ENCODE results near the gene CMTM5.

CMTM5 gene

DNA sequence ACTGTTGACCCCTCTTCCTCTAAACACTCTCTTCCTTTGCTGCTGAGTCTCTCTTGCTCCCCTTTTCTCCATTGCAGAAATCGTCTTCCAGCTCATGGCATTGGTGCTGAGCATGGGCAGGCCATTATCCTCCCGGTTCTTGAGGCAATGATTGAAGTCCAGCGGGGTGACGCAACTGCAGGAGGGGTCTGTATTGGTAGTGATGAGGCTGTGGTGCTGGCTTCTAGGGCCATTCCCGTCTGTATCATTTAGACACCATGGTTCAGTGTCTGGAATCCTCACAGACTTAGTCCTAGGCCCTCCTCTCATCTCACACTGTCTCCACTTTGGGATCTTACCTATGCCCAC lies 23.4 kb upstream of the CMTM5 start:
- TF ChIP-seq, protein P1, sequence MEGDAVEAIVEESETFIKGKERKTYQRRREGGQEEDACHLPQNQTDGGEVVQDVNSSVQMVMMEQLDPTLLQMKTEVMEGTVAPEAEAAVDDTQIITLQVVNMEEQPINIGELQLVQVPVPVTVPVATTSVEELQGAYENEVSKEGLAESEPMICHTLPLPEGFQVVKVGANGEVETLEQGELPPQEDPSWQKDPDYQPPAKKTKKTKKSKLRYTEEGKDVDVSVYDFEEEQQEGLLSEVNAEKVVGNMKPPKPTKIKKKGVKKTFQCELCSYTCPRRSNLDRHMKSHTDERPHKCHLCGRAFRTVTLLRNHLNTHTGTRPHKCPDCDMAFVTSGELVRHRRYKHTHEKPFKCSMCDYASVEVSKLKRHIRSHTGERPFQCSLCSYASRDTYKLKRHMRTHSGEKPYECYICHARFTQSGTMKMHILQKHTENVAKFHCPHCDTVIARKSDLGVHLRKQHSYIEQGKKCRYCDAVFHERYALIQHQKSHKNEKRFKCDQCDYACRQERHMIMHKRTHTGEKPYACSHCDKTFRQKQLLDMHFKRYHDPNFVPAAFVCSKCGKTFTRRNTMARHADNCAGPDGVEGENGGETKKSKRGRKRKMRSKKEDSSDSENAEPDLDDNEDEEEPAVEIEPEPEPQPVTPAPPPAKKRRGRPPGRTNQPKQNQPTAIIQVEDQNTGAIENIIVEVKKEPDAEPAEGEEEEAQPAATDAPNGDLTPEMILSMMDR (conservative IDR thresholded peaks at IDR 0.05; ENCODE audit: low read length) = no peak
- TF ChIP-seq EZH2phosphoT487 (IDR thresholded peaks at IDR 0.05; ENCODE audit: borderline replicate concordance) = no peak
- Histone ChIP-seq H3K4me2 (ENCODE audit: low read depth, low read length, poor library complexity, severe bottlenecking) (peak overlapping the region; percentile 71), H3K36me3 (ENCODE audit: insufficient read depth, low read length) (no peaks in the 10 kb centered on the region), H3F3A (ENCODE audit: low read depth) (no peaks in the 10 kb centered on the region), H3K4me3 (ENCODE audit: low read length, poor library complexity, severe bottlenecking) (no peak overlapping the region), H3K9me3 (ENCODE audit: insufficient read depth, low read depth, low read length) (no peaks in the 10 kb centered on the region), H2AFZ (ENCODE audit: low read length) (no peak overlapping the region), H3K9me2 (replicated peaks; ENCODE audit: low read depth, low read length) (no peaks in the 10 kb centered on the region), H4K20me1 (ENCODE audit: insufficient read depth, low read length, poor library complexity, severe bottlenecking) (no peaks in the 10 kb centered on the region), H3K9ac (ENCODE audit: low read depth, low read length, poor library complexity, severe bottlenecking) (no peak overlapping the region), H3K4me1 (ENCODE audit: insufficient read depth, low read length, poor library complexity, severe bottlenecking) (no peaks in the 10 kb centered on the region), H3K27me3 (ENCODE audit: insufficient read depth, low read length, poor library complexity, severe bottlenecking) (peaks cover 17% of the 10 kb centered on the region), H3K79me2 (ENCODE audit: insufficient read depth, low read length) (no peaks in the 10 kb centered on the region)

DNA sequence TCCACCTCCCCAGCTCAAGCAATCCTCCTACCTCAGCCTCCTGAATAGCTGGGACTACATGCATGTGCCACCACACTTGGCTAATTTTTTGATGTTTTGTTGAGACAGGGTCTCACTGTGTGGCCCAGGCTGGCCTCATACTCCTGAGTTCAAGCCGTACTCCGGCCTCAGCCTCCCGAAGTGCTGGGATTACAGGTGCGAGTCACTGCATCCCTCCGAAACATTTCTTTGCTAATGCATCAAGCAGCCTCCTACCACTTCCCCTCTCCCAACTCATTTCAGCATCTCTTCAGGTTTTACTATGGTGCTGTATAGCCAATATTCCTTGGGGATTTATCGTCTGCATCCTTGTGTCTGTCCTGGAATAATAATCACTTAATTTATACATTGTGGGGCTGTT lies 21.9 kb upstream of the CMTM5 start:
- Histone ChIP-seq H3K4me1 (ENCODE audit: insufficient read depth, low read length, poor library complexity, severe bottlenecking) (no peaks in the 10 kb centered on the region), H3K27me3 (ENCODE audit: insufficient read depth, low read length, poor library complexity, severe bottlenecking) (peaks cover 17% of the 10 kb centered on the region), H3K9ac (ENCODE audit: low read depth, low read length, poor library complexity, severe bottlenecking) (no peak overlapping the region), H3K4me2 (ENCODE audit: low read depth, low read length, poor library complexity, severe bottlenecking) (no peak overlapping the region), H4K20me1 (ENCODE audit: insufficient read depth, low read length, poor library complexity, severe bottlenecking) (no peaks in the 10 kb centered on the region), H2AFZ (ENCODE audit: low read length) (no peak overlapping the region), H3K4me3 (ENCODE audit: low read length, poor library complexity, severe bottlenecking) (no peak overlapping the region), H3F3A (ENCODE audit: low read depth) (no peaks in the 10 kb centered on the region), H3K36me3 (ENCODE audit: insufficient read depth, low read length) (no peaks in the 10 kb centered on the region), H3K9me2 (replicated peaks; ENCODE audit: low read depth, low read length) (no peaks in the 10 kb centered on the region), H3K79me2 (ENCODE audit: insufficient read depth, low read length) (no peaks in the 10 kb centered on the region), H3K9me3 (ENCODE audit: insufficient read depth, low read depth, low read length) (no peaks in the 10 kb centered on the region)
- TF ChIP-seq EZH2phosphoT487 (IDR thresholded peaks at IDR 0.05; ENCODE audit: borderline replicate concordance) = no peak
- TF ChIP-seq, protein P1 (conservative IDR thresholded peaks at IDR 0.05; ENCODE audit: low read length) = no peak

DNA sequence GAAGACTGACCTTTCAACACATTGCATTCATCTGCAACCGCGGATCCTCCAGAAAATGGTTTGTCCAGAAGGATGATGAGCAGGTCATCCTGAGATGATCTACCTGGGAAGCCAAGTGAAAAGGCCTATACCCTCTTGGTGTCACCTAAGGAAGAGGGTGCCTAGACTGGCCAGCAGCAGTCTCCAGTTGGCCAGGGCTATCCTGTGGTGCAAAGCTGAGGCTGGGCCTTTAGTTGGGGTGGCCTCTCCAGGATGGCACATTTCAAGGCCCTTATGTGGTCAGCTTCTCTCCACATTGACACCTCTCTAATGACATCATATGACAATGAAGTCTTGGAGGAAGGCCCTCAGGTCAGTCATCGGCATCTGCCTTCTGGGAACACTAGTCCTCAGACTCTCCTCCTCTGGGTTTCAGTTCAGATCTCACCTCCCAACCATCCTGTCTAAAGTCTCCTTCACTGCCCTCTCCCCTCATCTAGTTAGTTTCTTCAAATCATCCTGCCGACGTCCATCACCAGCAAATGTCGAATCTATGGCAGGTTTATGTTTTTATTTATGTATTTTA lies 20.9 kb upstream of the CMTM5 start:
- H3K4me3 ChIP-seq (ENCODE audit: low read length, poor library complexity, severe bottlenecking) = no peak overlapping the region
- TF ChIP-seq, protein P1 (conservative IDR thresholded peaks at IDR 0.05; ENCODE audit: low read length) = no peak
- no peak for TF ChIP-seq EZH2phosphoT487 (IDR thresholded peaks at IDR 0.05; ENCODE audit: borderline replicate concordance)
- no peaks in the 10 kb centered on the region for H3K36me3 ChIP-seq (ENCODE audit: insufficient read depth, low read length)
- H2AFZ ChIP-seq (ENCODE audit: low read length) = no peak overlapping the region
- no peaks in the 10 kb centered on the region for H3K4me1 ChIP-seq (ENCODE audit: insufficient read depth, low read length, poor library complexity, severe bottlenecking)
- H3K9me3 ChIP-seq (ENCODE audit: insufficient read depth, low read depth, low read length) = no peaks in the 10 kb centered on the region
- no peaks in the 10 kb centered on the region for H4K20me1 ChIP-seq (ENCODE audit: insufficient read depth, low read length, poor library complexity, severe bottlenecking)
- H3K9me2 ChIP-seq (replicated peaks; ENCODE audit: low read depth, low read length) = no peaks in the 10 kb centered on the region
- no peak overlapping the region for H3K9ac ChIP-seq (ENCODE audit: low read depth, low read length, poor library complexity, severe bottlenecking)
- no peak overlapping the region for H3K4me2 ChIP-seq (ENCODE audit: low read depth, low read length, poor library complexity, severe bottlenecking)
- H3K79me2 ChIP-seq (ENCODE audit: insufficient read depth, low read length) = no peaks in the 10 kb centered on the region
- peaks cover 17% of the 10 kb centered on the region for H3K27me3 ChIP-seq (ENCODE audit: insufficient read depth, low read length, poor library complexity, severe bottlenecking)
- H3F3A ChIP-seq (ENCODE audit: low read depth) = no peaks in the 10 kb centered on the region

All from Loucy (cell line).